Body of pancreas (tissue), 4 donors: ENCODE measurements around the gene MYADML2. TPM values are rescaled to one million over a fixed set of nuclear protein-coding genes. Genes with fewer than 3 reads are reported as not detected.
A peak's percentile ranks its signal among the peaks of the same experiment; 100 is the strongest.

Experiments
- ATAC-seq: fragments of 150-250 bp; one replicate; pipeline ENCODE4 v1.9.1; 2016
- DNase-seq, 4 donors: peaks; one replicate each; pipeline ENCODE4 v3.0.0-alpha.2; 2019
- H3K27ac ChIP-seq, 4 donors: fragments of 200-600 bp; sonication (generic); 1 replicate in 3 of 4; 2 replicates in 1 of 4; pipeline versions ENCODE4 v1.5.1 to v1.6.1; 2016 to 2019; ENCODE audit warnings: mild to moderate bottlenecking in 1 of 4, mixed read lengths in 1 of 4, moderate library complexity in 1 of 4
- H3K27me3 ChIP-seq, 2 donors: fragments of 200-600 bp; sonication (generic); one replicate each; pipeline ENCODE4 v1.6.0; 2016; ENCODE audit warnings: mild to moderate bottlenecking in 1 of 2
- H3K36me3 ChIP-seq, 2 donors: fragments of 200-600 bp; sonication (generic); replicated peaks in 1 of 2; 2 replicates each; pipeline ENCODE4 v1.5.1; 2016; ENCODE audit warnings: low read depth in 2 of 2; ENCODE audit not compliant: insufficient read depth in 1 of 2
- H3K4me1 ChIP-seq: fragments of 200-600 bp; sonication (generic); one replicate; pipeline ENCODE4 v1.6.0; 2016
- H3K4me3 ChIP-seq, 2 donors: fragments of 200-600 bp; sonication (generic); 1 replicate in 1 of 2; 2 replicates in 1 of 2; pipeline ENCODE4 v1.5.1; 2016 to 2019
- H3K9me3 ChIP-seq, 3 donors: fragments of 200-600 bp; sonication (generic); 1 replicate in 2 of 3; 2 replicates in 1 of 3; pipeline ENCODE4 v1.5.1; 2016
- POLR2A ChIP-seq, 3 donors: fragments of 450-650 bp; IDR thresholded peaks; one replicate each; pipeline ENCODE4 v1.6.1; 2016; ENCODE audit warnings: antibody characterized with exemption in 3 of 3, mild to moderate bottlenecking in 2 of 3
- WGBS, 2 donors: methylation state at CpG; one replicate each; pipeline ENCODE4 v1.1.5; 2017; 5-methylcytosine and 5-hydroxymethylcytosine counted together
- intact Hi-C: fragments of 100-400 bp; cut with DNase I; formaldehyde crosslinking; loops from one replicate; pipeline ENCODE4 v1.15.1; 2023
- total RNA-seq, 2 donors: library from RNA; depleted of rRNA; stranded (reverse); fragments of >200 nt; gene quantifications; one replicate each; pipeline ENCODE4 v1.1.0, GENCODE V29; 2016
- TF ChIP-seq, protein P1 (sequence below), 7 experiments: fragments of 450-650 bp in 4 of 7; fragments of 200-600 bp in 3 of 7; sonication (generic) in 3 of 7; IDR thresholded peaks; one replicate each; pipeline ENCODE4 v1.5.1; 2016 to 2019; ENCODE audit warnings: antibody characterized with exemption in 7 of 7

Gene MYADML2
- total RNA-seq, 2 donors from 2014 or later = not detected

DNA sequence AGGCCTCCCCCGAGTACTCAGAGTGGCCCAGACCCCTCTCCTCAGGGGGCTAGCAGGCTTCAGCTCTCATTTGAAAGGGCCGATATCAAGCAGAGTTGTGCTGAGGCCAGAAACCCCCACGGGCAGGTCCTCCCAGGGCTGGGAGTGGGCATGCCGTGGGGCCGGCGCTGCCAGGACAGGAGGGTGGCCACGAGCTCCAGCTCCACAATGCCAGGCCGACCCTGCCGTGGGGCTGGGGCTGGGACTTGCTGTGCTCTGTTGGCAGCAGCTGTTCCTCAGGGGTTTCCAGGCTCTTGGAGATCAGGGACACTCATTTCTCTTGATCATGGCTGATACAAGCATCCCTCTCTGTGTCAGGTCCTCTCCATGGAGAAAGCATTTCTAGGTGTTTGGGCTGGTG, 48.1 kb downstream of the MYADML2 start:
- no peak for TF ChIP-seq POLR2A (IDR thresholded peaks at IDR 0.05)
- TF ChIP-seq, protein P1, sequence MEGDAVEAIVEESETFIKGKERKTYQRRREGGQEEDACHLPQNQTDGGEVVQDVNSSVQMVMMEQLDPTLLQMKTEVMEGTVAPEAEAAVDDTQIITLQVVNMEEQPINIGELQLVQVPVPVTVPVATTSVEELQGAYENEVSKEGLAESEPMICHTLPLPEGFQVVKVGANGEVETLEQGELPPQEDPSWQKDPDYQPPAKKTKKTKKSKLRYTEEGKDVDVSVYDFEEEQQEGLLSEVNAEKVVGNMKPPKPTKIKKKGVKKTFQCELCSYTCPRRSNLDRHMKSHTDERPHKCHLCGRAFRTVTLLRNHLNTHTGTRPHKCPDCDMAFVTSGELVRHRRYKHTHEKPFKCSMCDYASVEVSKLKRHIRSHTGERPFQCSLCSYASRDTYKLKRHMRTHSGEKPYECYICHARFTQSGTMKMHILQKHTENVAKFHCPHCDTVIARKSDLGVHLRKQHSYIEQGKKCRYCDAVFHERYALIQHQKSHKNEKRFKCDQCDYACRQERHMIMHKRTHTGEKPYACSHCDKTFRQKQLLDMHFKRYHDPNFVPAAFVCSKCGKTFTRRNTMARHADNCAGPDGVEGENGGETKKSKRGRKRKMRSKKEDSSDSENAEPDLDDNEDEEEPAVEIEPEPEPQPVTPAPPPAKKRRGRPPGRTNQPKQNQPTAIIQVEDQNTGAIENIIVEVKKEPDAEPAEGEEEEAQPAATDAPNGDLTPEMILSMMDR (IDR thresholded peaks at IDR 0.05) = no peak
- Histone ChIP-seq H3K36me3 (peaks cover 4% of the 10 kb centered on the region in 2 donors), H3K27me3 (no peaks in the 10 kb centered on the region), H3K9me3 (no peaks in the 10 kb centered on the region), H3K4me1 (peaks cover 18% of the 10 kb centered on the region), H3K27ac (no peak overlapping the region), H3K4me3 (no peak overlapping the region)
- DNase-seq (no peak), ATAC-seq (no peak)
- intact Hi-C loops = no loop called here
- WGBS, 2 donors = 82% methylated on average over 9 of the region's 9 CpGs; no CpG with 5 or more reads in 1 of the 2 donors

DNA sequence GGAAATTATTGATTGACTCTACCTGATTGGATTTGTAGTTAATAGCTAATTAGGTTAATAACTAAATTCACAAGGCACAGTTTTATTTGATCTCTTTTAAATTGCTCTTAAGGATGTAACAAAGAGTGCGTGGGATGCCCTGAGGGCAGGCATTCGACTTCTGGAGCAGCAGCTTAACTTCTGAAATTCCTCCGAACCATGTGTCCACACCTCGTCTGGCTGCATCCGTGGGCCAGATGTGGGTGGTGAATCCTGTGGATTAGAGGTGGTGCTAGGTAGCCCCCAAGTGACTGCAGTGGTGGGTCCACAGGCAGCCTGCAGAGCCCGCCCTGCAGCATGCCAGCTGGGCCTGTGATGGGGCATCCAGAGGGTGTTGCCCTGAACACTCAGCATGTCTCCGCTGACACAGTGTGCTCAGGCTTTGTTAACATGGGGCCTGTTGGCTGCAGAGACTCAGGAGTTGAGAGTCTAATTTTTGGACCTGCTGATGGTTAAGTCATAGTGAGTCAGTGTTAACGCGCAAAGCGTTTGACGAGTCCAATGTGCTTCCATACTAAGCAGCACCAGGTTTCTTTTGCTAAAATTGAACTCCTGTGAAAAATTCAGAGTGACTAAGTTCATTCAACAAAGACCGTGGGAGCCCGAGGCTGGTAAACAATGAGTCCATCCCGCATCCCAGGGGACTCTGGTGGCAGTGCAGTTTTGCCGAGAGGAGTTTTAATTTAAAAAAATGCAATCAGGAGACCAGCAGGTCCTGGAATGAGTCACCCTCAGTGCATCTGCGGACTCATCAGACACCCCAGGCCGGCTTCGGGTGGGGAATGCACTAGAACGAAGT, 48.8 kb downstream of the MYADML2 start:
- peaks cover 18% of the 10 kb centered on the region for H3K4me1 ChIP-seq
- H3K4me3 ChIP-seq = no peak overlapping the region
- H3K27me3 ChIP-seq = no peaks in the 10 kb centered on the region
- ATAC-seq (no peak), DNase-seq (no peak)
- 88 to 93% methylated on average over 18 to 19 of the region's 19 CpGs for WGBS, 2 donors
- TF ChIP-seq, protein P1 (IDR thresholded peaks at IDR 0.05) = no peak
- no peak for TF ChIP-seq POLR2A (IDR thresholded peaks at IDR 0.05)
- peaks cover 4% of the 10 kb centered on the region in 2 donors for H3K36me3 ChIP-seq
- no peak overlapping the region for H3K27ac ChIP-seq
- intact Hi-C loops = no loop called here
- no peaks in the 10 kb centered on the region for H3K9me3 ChIP-seq

DNA sequence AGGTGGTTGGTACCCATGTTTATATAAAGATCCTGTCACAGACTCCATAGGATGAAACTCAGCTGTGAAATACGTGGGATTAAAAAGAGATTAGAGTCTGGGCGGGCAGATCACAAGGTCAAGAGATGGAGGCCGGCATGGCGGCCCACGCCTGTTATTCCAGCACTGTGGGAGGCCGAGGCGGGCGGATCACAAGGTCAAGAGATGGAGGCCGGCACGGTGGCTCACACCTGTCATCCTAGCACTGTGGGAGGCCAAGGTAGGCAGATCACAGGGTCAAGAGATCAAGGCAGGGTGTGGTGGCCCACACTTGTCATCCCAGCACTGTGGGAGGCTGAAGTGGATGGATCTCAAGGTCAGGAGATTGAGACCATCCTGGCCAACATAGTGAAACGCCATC, 51.6 kb downstream of the MYADML2 start:
- Histone ChIP-seq H3K9me3 (no peaks in the 10 kb centered on the region), H3K27ac (no peak overlapping the region), H3K4me3 (no peak overlapping the region), H3K27me3 (no peaks in the 10 kb centered on the region), H3K36me3 (peaks cover 4% of the 10 kb centered on the region in 2 donors), H3K4me1 (peaks cover 16% of the 10 kb centered on the region)
- TF ChIP-seq, protein P1 (IDR thresholded peaks at IDR 0.05) = no peak
- no peak for TF ChIP-seq POLR2A (IDR thresholded peaks at IDR 0.05)
- 85 to 89% methylated on average over 11 of the region's 11 CpGs for WGBS, 2 donors
- ATAC-seq (no peak), DNase-seq (no peak)
- intact Hi-C loops = no loop called here

DNA sequence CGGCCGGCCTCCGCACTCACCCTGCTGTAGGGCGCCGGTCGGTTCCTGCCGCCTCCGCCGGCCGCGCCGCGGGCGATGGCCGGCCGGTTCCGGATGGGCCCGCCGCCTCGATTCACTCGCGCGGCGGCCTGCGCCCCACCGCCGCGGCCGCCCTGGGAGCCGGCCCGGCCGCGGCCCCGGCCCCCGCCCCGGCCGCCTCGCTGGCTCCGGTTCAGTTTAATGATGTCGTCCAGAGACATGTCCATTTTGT, 55.8 kb downstream of the MYADML2 start:
- intact Hi-C loops = no loop called here
- no peak for DNase-seq
- Histone ChIP-seq H3K4me1 (peaks cover 26% of the 10 kb centered on the region), H3K36me3 (peaks cover 6 to 13% of the 10 kb centered on the region in 2 donors), H3K9me3 (no peaks in the 10 kb centered on the region), H3K27me3 (no peaks in the 10 kb centered on the region), H3K4me3 (peak overlapping the region; percentile 31 to 85), H3K27ac (peak overlapping the region; percentile 63 to 96 (median 90))
- 0 to 1% methylated on average over 1 to 40 of the region's 40 CpGs for WGBS, 2 donors
- TF ChIP-seq, protein P1 (IDR thresholded peaks at IDR 0.05) = no peak
- TF ChIP-seq POLR2A (IDR thresholded peaks at IDR 0.05) = no peak
- no peak for ATAC-seq
